SK-N-SH treated with all-trans-retinoic acid at 6 μM for 48 hours (cell line): ENCODE measurements around the gene UBP1.
A peak's percentile ranks its signal among the peaks of the same experiment; 100 is the strongest.

Experiments
- ATAC-seq: fragments of 200-7000 bp; cut with Tn5 transposase; 3 replicates; pipeline ENCODE4 v1.9.1; 2020; ENCODE audit warnings: mild to moderate bottlenecking, moderate library complexity
- ARNTL ChIP-seq: fragments of 450-650 bp; formaldehyde crosslinking; IDR thresholded peaks from 2 replicates; pipeline ENCODE4 v1.5.0; 2020; ENCODE audit warnings: low read depth, mild to moderate bottlenecking, moderate library complexity, borderline replicate concordance
- BACH2 ChIP-seq: fragments of 250-450 bp; sonication (Bioruptor Pico); IDR thresholded peaks from 2 replicates; pipeline ENCODE4 v1.9.0; 2021; ENCODE audit warnings: mild to moderate bottlenecking, borderline replicate concordance
- CREB5 ChIP-seq: fragments of 250-450 bp; sonication (Bioruptor Pico); IDR thresholded peaks from 2 replicates; pipeline ENCODE4 v1.5.1; 2020; ENCODE audit warnings: low read depth, mild to moderate bottlenecking, moderate library complexity
- CSDC2 ChIP-seq: fragments of 250-450 bp; sonication (Bioruptor Pico); IDR thresholded peaks from 2 replicates; pipeline ENCODE4 v1.5.0; 2020; ENCODE audit warnings: mild to moderate bottlenecking, moderate library complexity
- ESRRG ChIP-seq: fragments of 250-450 bp; sonication (Bioruptor Pico); IDR thresholded peaks from 2 replicates; pipeline ENCODE4 v1.6.1; 2021; ENCODE audit warnings: mild to moderate bottlenecking
- GLIS3 ChIP-seq: fragments of 250-450 bp; sonication (Bioruptor Pico); IDR thresholded peaks from 2 replicates; pipeline ENCODE4 v1.5.0; 2020; ENCODE audit warnings: mild to moderate bottlenecking, moderate library complexity
- ISL1 ChIP-seq: fragments of 250-450 bp; sonication (Bioruptor Pico); IDR thresholded peaks from 2 replicates; pipeline ENCODE4 v2.1.2; 2022; ENCODE audit warnings: mild to moderate bottlenecking, moderate library complexity
- OSR1 ChIP-seq: fragments of 250-450 bp; sonication (Bioruptor Pico); IDR thresholded peaks from 2 replicates; pipeline ENCODE4 v1.8.0; 2022; ENCODE audit warnings: moderate library complexity, mild to moderate bottlenecking, inconsistent platforms
- PATZ1 ChIP-seq: fragments of 250-450 bp; sonication (Bioruptor Pico); IDR thresholded peaks from 2 replicates; pipeline ENCODE4 v1.8.0; 2020; ENCODE audit warnings: mild to moderate bottlenecking, moderate library complexity, borderline replicate concordance
- POU6F1 ChIP-seq: fragments of 250-450 bp; sonication (Bioruptor Pico); IDR thresholded peaks from 2 replicates; pipeline ENCODE4 v1.8.0; 2021; ENCODE audit warnings: low read depth, mild to moderate bottlenecking, moderate library complexity, borderline replicate concordance
- PPARA ChIP-seq: fragments of 250-450 bp; sonication (Bioruptor Pico); IDR thresholded peaks from 2 replicates; pipeline ENCODE4 v1.5.0; 2020; ENCODE audit warnings: mild to moderate bottlenecking, borderline replicate concordance
- RARB ChIP-seq: fragments of 250-450 bp; sonication (Bioruptor Pico); IDR thresholded peaks from 2 replicates; pipeline ENCODE4 v1.8.0; 2021; ENCODE audit warnings: mild to moderate bottlenecking, moderate library complexity
- SNAI2 ChIP-seq: fragments of 250-450 bp; sonication (Bioruptor Pico); IDR thresholded peaks from 2 replicates; pipeline ENCODE4 v1.5.0; 2020; ENCODE audit warnings: mild to moderate bottlenecking, moderate library complexity
- TCF4 ChIP-seq: fragments of 250-450 bp; sonication (Bioruptor Pico); IDR thresholded peaks from 2 replicates; pipeline ENCODE4 v1.8.0; 2021; ENCODE audit warnings: mild to moderate bottlenecking, moderate library complexity, borderline replicate concordance
- TOX ChIP-seq: fragments of 250-450 bp; sonication (Bioruptor Pico); IDR thresholded peaks from 2 replicates; pipeline ENCODE4 v1.8.0; 2021; ENCODE audit warnings: mild to moderate bottlenecking, moderate library complexity, borderline replicate concordance
- TSHZ2 ChIP-seq: fragments of 250-450 bp; sonication (Bioruptor Pico); IDR thresholded peaks from 2 replicates; pipeline ENCODE4 v1.5.0; 2020; ENCODE audit warnings: mild to moderate bottlenecking, moderate library complexity
- ZC3H10 ChIP-seq: fragments of 250-450 bp; sonication (Bioruptor Pico); IDR thresholded peaks from 2 replicates; pipeline ENCODE4 v1.5.1; 2021; ENCODE audit warnings: mild to moderate bottlenecking, moderate library complexity
- ZFP3 ChIP-seq: fragments of 250-450 bp; sonication (Bioruptor Pico); IDR thresholded peaks from 2 replicates; pipeline ENCODE4 v1.5.0; 2020; ENCODE audit warnings: mild to moderate bottlenecking, moderate library complexity
- ZFP30 ChIP-seq: fragments of 450-650 bp; formaldehyde crosslinking; IDR thresholded peaks from 2 replicates; pipeline ENCODE4 v1.5.0; 2022; ENCODE audit warnings: mild to moderate bottlenecking, moderate library complexity
- ZNF565 ChIP-seq: fragments of 450-650 bp; formaldehyde crosslinking; conservative IDR thresholded peaks from 2 replicates; pipeline ENCODE4 v1.5.0; 2020; ENCODE audit warnings: low read depth, mild to moderate bottlenecking, moderate library complexity
- ZNF70 ChIP-seq: fragments of 450-650 bp; formaldehyde crosslinking; IDR thresholded peaks from 2 replicates; pipeline ENCODE4 v1.5.0; 2020; ENCODE audit warnings: mild to moderate bottlenecking, moderate library complexity
- ZNF8 ChIP-seq: fragments of 450-650 bp; formaldehyde crosslinking; IDR thresholded peaks from 2 replicates; pipeline ENCODE4 v1.5.0; 2020; ENCODE audit warnings: mild to moderate bottlenecking, moderate library complexity
- TF ChIP-seq, protein P1 (sequence below): fragments of 250-450 bp; sonication (Bioruptor Pico); IDR thresholded peaks from 2 replicates; pipeline ENCODE4 v1.5.1; 2021; ENCODE audit warnings: mild to moderate bottlenecking, moderate library complexity

Gene UBP1

DNA sequence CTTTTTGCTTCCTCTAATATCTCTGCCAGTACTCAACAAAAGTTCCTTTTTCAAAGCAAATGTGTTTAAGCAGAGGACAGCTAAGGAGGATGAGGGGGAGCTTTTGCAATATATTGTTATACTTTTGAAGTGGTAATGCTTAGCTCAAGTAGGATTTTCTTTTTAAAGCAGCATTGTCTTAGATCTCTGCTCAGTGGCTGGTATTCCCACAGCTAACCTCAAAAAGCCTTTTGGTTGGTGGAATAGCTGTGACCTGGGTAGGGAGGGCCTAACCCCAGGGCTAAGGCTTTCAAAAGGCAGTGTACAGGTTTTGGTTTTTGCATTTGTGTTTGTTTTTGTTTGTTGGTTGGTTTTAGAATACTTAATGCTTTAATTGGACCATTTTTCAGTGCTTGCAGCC is 76.1 kb downstream of the UBP1 start:
- ATAC-seq: no peak

DNA sequence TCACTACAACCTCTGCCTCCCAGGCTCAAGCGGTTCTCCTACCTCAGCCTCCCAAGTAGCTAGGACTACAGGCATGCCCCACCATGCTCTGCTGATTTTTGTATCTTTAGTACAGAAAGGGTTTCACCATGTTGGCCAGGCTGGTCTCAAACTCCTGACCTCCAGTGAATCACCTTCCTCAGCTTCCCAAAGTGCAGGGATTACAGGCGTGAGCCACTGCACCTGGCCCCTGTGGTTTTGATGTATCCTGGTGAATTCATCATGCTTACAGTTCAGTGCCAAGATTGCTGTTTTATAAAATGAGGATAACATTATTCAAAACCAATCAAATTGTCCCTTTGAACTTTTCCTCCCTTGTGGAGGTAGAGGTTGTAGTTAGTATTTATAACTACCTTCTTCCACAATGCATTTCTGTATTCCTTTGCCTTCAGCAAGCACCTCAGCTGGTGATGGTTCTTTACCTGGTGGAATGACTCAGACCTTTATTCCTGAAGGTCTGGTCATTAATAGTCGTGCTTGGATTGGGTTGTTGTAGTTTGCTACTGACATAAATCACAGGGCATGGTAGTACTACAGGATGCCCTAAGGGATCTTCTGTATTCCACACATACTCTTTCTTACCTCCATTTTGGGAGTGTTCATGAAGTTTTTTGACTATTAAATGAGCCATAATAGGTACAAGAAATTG is 76.9 kb downstream of the UBP1 start:
- no peak for ATAC-seq

More for the DNA sequence above, 76.1 kb downstream of the UBP1 start:
- no peak for TF ChIP-seq ESRRG (CRISPR knock-in tag)
- TF ChIP-seq SNAI2 (CRISPR knock-in tag): no peak
- no peak for TF ChIP-seq TOX
- TF ChIP-seq ZC3H10: no peak
- TF ChIP-seq ZFP30 (CRISPR knock-in tag): no peak

DNA sequence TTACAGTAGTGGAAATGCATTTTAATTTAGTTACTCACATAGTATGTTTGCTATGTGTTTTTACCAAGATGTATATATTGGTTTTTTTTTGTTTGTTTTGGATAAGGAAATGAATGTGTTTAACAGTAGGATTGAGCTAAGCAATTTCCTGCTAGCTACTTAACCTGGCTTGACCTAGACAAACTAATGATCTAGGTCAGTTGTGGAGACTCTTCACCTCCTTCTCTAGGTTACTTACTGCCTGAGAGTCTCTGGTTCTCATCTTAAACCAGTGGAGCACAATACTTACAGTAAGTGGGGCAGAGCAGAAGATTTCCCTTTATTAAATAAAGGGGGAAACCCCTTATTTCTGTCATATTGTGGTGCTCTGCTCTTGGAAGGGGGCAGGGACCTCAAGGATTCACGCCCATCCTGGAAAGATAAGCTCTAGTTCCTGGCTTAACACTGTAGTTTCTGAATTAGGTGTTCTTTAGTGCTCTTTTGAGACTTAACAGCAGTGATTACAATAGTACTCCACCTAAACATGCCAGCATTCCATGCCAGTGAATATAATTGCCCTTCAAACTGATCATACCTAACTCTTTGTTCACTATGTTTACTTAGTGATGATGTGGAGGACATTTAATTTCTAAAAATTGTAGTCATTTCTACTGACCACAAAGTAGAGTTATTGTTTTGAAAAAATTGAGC is 79.9 kb downstream of the UBP1 start:
- peak; percentile 91 for ATAC-seq

More for the DNA sequence above, 76.9 kb downstream of the UBP1 start:
- no peak for TF ChIP-seq OSR1
- TF ChIP-seq POU6F1 (CRISPR knock-in tag): no peak
- TF ChIP-seq ISL1 (CRISPR knock-in tag): no peak
- TF ChIP-seq CSDC2 (CRISPR knock-in tag): no peak
- TF ChIP-seq TSHZ2 (CRISPR knock-in tag): no peak
- no peak for TF ChIP-seq PPARA (CRISPR knock-in tag)
- no peak for TF ChIP-seq ZNF8
- TF ChIP-seq SNAI2 (CRISPR knock-in tag): no peak
- TF ChIP-seq RARB (CRISPR knock-in tag): no peak

More for the DNA sequence above, 79.9 kb downstream of the UBP1 start:
- no peak for TF ChIP-seq ZNF565 (CRISPR knock-in tag)
- TF ChIP-seq, protein P1, sequence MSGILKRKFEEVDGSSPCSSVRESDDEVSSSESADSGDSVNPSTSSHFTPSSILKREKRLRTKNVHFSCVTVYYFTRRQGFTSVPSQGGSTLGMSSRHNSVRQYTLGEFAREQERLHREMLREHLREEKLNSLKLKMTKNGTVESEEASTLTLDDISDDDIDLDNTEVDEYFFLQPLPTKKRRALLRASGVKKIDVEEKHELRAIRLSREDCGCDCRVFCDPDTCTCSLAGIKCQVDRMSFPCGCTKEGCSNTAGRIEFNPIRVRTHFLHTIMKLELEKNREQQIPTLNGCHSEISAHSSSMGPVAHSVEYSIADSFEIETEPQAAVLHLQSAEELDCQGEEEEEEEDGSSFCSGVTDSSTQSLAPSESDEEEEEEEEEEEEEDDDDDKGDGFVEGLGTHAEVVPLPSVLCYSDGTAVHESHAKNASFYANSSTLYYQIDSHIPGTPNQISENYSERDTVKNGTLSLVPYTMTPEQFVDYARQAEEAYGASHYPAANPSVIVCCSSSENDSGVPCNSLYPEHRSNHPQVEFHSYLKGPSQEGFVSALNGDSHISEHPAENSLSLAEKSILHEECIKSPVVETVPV: no peak
- TF ChIP-seq GLIS3 (CRISPR knock-in tag): no peak
- no peak for TF ChIP-seq PATZ1 (CRISPR knock-in tag)
- no peak for TF ChIP-seq BACH2 (CRISPR knock-in tag)
- no peak for TF ChIP-seq ZNF8
- TF ChIP-seq ZFP3 (CRISPR knock-in tag): no peak
- no peak for TF ChIP-seq ARNTL (CRISPR knock-in tag)
- no peak for TF ChIP-seq ZNF70 (CRISPR knock-in tag)
- TF ChIP-seq ISL1 (CRISPR knock-in tag): no peak
- TF ChIP-seq TCF4 (CRISPR knock-in tag): no peak
- no peak for TF ChIP-seq CREB5
- TF ChIP-seq RARB (CRISPR knock-in tag): no peak
- TF ChIP-seq ESRRG (CRISPR knock-in tag): no peak
- TF ChIP-seq POU6F1 (CRISPR knock-in tag): no peak
- TF ChIP-seq ZFP30 (CRISPR knock-in tag): no peak
